Measurements from ENCODE around the gene WNT2B.

- no peak for TF ChIP-seq CTCF (IDR thresholded peaks at IDR 0.05 in 4 of 5, conservative IDR thresholded peaks at IDR 0.05 in 1 of 5)
- no peak for TF ChIP-seq POLR2A (IDR thresholded peaks at IDR 0.05)
Measured at GRCh38 chr1:112533029-112533428, 24.3 kb downstream of the WNT2B start.

Data from gastrocnemius medialis (tissue), 4 donors.